NCI-H2107 treated with DMSO at 0.1 percent for 48 hours (cell line): ENCODE results near the gene CCDC97.

Experiments used
- DNase-seq: peaks from one replicate; lab custom pipeline; 2025; ENCODE audit not compliant: unreplicated experiment; lab: John Stamatoyannopoulos, UW

Gene CCDC97

DNA sequence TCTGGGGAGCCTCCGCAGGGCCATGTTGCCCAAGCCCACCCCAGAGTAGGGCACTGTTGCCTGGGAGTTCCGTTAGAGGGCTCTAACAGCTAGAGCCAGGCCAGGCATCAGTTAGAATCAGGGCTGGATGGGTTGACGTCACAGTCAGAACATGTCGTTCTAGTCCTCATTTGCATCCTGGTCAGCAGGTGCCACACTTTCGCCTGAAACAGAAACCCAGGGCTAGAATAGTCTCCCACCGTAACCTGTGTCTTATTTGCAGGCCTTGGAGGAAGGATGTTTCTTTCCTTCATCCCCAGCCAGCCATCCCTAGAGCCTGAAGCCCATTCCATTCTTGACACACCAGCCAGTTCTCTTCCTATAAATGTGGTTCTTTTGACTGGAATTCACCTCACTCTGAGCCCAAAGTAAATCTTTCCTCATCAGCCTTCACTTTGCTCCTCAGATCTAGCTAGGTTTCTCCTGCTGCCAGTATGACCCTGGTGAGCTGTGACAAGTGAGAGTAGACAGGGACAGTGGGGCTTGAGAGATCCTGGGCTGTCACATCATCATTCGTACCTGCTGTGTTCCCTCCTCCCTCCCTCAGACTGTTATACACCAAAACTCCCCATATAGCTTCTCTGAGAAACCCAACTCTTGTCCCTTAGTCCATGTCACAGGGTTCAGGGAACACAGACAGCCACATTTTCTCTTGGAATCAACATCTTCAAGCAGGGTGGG lies 12.2 kb upstream of the CCDC97 start:
- DNase-seq = no peak

- no peak for DNase-seq
These were observed 11.5 kb upstream of the CCDC97 start for GRCh38 chr19:41298348-41298964.

- no peak for DNase-seq
These were observed 10.8 kb upstream of the CCDC97 start for GRCh38 chr19:41299046-41299754.

DNA sequence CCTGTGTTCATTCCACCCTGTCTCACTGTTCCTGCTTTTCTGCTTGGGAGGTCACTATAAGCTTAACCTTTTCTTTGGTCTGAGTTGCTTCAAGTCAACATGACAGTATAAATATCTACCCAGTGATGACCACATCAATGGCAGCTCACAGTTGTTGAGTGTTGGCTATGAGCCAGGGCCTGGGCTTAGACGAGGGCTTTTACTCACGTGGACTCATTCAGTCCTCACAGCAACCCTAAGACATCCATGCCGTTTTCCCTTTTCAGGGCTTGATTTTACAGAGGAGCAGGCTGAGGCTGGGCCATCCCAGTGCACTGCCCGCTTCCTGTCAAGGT lies 10.2 kb upstream of the CCDC97 start:
- DNase-seq = no peak

DNA sequence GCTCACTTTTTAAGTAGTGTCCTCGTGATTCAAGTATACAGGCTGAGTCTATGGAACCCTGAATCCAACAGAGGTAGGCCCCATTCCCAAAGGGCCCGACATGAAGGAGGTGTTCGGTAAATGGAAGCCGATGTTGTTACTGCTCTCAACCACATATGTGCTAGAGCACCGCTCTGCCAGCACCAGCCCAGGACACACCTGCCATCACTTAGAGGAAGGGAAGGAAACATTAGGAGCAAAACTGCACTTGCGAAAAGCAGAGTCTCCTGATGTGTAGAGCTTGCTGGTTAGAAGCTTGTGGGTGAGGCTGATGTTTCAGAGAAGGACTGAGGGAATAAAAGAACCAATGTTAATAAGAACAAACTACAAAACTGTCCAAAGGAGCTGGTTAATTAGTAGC lies 9.4 kb upstream of the CCDC97 start:
- DNase-seq = no peak

DNA sequence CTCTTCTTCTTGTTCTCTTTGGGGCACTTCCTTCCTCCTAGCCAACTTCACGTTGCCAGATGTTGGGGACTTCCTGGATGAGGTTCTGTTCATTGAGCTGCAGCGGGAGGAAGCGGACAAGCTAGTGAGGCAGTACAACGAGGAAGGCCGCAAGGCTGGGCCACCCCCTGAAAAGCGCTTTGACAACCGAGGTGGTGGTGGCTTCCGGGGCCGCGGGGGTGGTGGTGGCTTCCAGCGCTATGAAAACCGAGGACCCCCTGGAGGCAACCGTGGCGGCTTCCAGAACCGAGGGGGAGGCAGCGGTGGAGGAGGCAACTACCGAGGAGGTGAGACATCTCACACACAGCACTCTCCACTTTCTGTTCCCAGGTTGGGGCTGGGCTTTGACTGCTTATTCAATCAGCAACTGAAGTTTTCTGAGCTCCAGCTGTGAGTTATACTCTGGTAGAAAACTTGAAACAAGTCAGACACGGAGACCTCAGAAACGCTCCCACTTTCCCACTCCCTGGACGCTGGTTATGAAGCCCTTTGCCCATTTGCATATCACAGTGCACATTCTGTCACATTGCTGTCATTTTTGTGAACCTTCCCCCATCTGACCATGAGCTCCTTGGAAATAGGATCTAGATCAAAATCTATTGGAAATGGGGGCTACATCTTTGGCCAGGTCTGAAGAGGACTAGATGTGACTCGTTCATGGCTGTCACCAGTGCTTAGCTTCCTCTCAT lies 7.2 kb upstream of the CCDC97 start:
- no peak for DNase-seq

DNA sequence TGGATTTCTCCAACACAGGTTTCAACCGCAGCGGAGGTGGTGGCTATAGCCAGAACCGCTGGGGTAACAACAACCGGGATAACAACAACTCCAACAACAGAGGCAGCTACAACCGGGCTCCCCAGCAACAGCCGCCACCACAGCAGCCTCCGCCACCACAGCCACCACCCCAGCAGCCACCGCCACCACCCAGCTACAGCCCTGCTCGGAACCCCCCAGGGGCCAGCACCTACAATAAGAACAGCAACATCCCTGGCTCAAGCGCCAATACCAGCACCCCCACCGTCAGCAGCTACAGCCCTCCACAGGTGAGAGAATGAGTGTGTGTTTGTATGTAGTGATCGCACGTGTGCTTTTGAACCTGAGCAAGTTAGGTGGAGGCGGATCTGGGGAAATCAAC lies 6.0 kb upstream of the CCDC97 start:
- no peak for DNase-seq

- DNase-seq = no peak
These were observed 5.1 kb upstream of the CCDC97 start for GRCh38 chr19:41304706-41305483.

DNA sequence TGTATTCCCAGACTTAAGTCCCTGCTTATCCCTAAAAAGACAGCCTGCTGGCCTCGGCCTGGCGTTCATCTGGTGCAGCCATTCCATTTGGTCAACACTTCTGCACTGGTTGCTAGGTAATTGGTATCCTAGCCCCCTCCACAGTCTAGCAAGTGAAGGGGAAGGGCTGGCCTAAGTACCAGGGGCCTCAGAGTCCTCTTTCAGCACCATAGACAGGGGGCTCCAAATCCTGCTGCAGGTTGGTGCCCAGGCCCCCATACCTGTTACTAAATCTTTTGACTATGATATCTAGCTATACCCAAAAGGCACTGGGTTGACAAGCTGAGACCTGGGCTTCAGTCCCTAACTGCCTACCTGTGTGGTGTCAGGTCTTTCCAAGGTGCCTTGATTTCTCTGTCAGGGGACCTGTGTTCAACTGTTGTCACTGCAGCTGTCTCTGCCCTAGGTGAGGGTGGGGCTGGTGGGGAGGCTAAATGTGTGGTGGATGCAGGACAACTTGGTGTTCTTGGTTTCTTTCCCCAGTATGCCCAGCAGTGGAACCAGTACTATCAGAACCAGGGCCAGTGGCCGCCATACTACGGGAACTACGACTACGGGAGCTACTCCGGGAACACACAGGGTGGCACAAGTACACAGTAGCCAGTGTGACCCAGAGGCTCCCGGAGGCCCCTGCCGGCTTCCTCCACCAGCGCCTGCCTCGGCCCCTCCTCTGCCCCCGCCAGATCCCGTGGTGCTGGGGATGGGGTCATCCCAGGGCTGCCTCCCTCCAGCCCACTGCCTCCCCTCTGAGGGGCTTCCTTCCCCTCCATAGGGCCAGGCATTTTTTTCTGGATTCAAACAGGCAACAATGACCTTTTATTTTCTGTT lies 3.8 kb upstream of the CCDC97 start:
- DNase-seq = no peak

- DNase-seq = no peak
These were observed 2.7 kb upstream of the CCDC97 start for GRCh38 chr19:41307090-41307875.

GRCh38 chr19:41307954-41308449 lies 2.0 kb upstream of the CCDC97 start:
- DNase-seq = no peak

DNA sequence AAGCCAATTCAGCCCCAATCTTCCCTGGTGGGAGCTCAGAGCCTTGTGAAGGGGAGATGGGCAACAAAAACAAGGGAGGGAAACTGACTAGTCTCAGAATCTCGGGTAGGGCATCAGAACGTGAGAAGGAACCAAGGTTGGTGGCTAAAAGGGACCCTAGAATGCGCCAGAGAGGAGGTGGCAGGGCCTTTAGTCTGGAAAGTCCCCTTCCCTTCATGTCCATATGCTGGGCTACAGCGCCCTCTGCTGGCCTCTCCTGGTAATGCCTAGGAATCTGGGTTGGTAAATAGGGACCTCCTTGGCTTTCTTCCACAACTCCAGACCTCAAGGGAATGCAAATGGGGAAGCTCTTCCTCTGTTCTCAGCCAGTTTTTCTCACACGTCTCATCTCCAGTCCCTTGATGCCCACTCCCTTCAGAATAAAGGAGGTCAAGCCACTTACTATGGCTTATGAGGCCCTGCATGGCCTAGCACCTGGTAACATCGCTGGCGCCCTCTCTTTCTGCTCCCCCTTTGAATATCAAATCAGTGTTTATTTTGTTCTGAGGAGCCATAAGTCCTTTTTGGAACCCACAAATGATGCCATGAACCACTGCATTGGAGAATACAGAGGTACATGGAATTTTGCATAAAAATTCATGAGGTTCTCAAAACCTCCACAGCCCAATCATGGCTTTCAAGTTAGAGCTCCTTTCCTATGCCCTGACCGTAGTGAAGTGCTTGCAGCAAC lies 1.4 kb upstream of the CCDC97 start:
- DNase-seq = peak; percentile 68

DNA sequence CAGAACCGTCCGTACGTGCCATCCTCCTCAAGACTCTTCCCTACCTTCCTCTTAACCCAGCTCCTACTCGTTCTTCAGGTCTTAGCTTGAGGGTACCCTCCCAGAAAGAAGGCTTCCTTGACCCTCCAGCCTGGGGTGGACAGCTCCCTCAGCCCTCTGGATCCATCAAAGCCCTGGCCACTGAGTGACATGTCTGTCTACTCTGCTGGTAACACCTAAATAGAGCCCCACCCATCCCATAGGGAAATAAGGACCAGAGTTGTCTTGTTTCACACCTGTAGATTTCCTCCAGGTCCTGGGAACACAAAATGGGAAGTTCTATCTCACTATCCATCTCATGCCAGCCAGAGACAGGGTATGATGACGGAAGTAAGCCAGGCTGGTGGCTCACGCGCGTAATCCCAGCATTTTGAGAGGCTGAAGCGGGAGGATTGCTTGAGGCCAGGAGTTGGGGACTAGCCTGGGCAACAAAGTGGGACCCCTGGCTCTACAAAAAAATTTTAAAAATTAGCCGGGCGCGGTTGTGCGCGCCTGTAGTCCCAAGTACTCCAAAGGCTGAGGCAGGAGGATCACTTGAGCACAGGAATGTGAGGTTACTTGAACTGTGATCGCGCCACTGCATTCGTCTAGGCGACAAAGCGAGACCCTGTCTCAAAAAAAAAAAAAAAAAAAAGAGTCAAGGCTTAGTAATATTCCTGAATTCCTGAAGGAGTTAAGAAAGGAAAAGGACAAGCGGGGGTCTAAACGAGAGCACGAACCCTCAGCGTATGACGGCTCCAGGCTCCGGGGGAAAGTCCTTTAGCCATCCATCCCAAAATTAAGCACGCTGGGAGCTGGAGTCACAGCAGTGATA lies 566 bp upstream of the CCDC97 start:
- no peak for DNase-seq

- no peak for DNase-seq
These were observed 1.1 kb downstream of the CCDC97 start for GRCh38 chr19:41311072-41311471.

DNA sequence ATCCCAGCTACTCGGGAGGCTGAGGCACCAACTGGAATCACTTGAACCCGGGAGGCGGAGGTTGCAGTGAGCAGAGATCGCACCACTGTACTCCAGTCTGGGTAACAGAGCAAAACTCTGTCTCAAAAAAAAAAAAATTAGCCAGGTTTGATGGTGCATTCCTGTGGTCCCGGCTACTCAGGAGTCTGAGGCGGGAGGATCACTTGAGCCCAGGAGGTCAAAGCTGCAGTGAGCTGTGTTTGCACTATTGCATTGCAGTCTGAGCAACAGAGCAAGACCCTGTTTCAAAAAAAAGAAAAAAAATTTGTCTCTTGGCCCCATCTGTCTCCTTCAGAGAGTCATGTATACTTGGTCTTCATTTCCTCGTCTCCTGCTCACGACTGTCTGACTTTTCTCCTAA lies 1.6 kb downstream of the CCDC97 start:
- no peak for DNase-seq

- DNase-seq = no peak
These were observed 6.4 kb downstream of the CCDC97 start for GRCh38 chr19:41316306-41316920.
